ENCODE measurements around the gene GABRB1.
A peak's percentile ranks its signal among the peaks of the same experiment; 100 is the strongest.

The GABRB1 gene

GRCh38 chr4:47120783-47121182 lies 89.4 kb downstream of the GABRB1 start:
- Histone ChIP-seq H4K8ac (ENCODE audit: low read depth, low read length) (no peak overlapping the region), H3K4me1 (ENCODE audit: control insufficient read depth, low read depth, low read length) (no peaks in the 10 kb centered on the region), H3K36me3 (ENCODE audit: control insufficient read depth, insufficient read depth, low read length) (no peaks in the 10 kb centered on the region), H4K5ac (ENCODE audit: low read length) (no peak overlapping the region), H3K56ac (ENCODE audit: low read length) (no peak overlapping the region), H2BK5ac (ENCODE audit: low read length) (no peak overlapping the region), H3K4ac (ENCODE audit: low read depth, low read length) (no peak overlapping the region), H3K4me3 (ENCODE audit: low read length) (no peak overlapping the region), H3K9ac (ENCODE audit: low read length) (no peak overlapping the region), H3K79me2 (ENCODE audit: control insufficient read depth, insufficient read depth, low read length) (no peaks in the 10 kb centered on the region), H3K4me2 (ENCODE audit: low read length) (no peak overlapping the region), H3K18ac (ENCODE audit: low read length) (no peak overlapping the region), H3K27ac (ENCODE audit: low read depth, low read length) (no peak overlapping the region), H3K23ac (ENCODE audit: low read length) (no peak overlapping the region), H2AK5ac (ENCODE audit: low read length) (no peak overlapping the region), H3K79me1 (ENCODE audit: low read length) (no peaks in the 10 kb centered on the region), H2BK15ac (replicated peaks; ENCODE audit: low read depth) (no peak overlapping the region), H3K27me3 (ENCODE audit: insufficient read depth, low read length, poor library complexity) (no peaks in the 10 kb centered on the region), H2BK120ac (ENCODE audit: low read depth, low read length) (no peak overlapping the region)
- WGBS (ENCODE audit: extremely low coverage, insufficient coverage, low lambda C conversion rate) = no CpG with 5 or more reads among the region's 1 CpG
- DNase-seq = no peak

- H3K4me2 ChIP-seq (ENCODE audit: low read length) = no peak overlapping the region
- no peak overlapping the region for H2BK5ac ChIP-seq (ENCODE audit: low read length)
- no peak overlapping the region for H4K5ac ChIP-seq (ENCODE audit: low read length)
- H3K18ac ChIP-seq (ENCODE audit: low read length) = no peak overlapping the region
- no peak overlapping the region for H2BK120ac ChIP-seq (ENCODE audit: low read depth, low read length)
- no peak overlapping the region for H3K56ac ChIP-seq (ENCODE audit: low read length)
- WGBS (ENCODE audit: extremely low coverage, insufficient coverage, low lambda C conversion rate) = no CpG with 5 or more reads among the region's 4 CpGs
- H2BK15ac ChIP-seq (replicated peaks; ENCODE audit: low read depth) = no peak overlapping the region
- H3K4me1 ChIP-seq (ENCODE audit: control insufficient read depth, low read depth, low read length) = no peaks in the 10 kb centered on the region
- no peak overlapping the region for H3K4ac ChIP-seq (ENCODE audit: low read depth, low read length)
- H3K4me3 ChIP-seq (ENCODE audit: low read length) = no peak overlapping the region
- no peaks in the 10 kb centered on the region for H3K79me1 ChIP-seq (ENCODE audit: low read length)
- no peaks in the 10 kb centered on the region for H3K79me2 ChIP-seq (ENCODE audit: control insufficient read depth, insufficient read depth, low read length)
- no peaks in the 10 kb centered on the region for H3K36me3 ChIP-seq (ENCODE audit: control insufficient read depth, insufficient read depth, low read length)
- H2AK5ac ChIP-seq (ENCODE audit: low read length) = no peak overlapping the region
- H4K8ac ChIP-seq (ENCODE audit: low read depth, low read length) = no peak overlapping the region
- peak; percentile 88 for DNase-seq
- no peak overlapping the region for H3K27ac ChIP-seq (ENCODE audit: low read depth, low read length)
- no peak overlapping the region for H3K23ac ChIP-seq (ENCODE audit: low read length)
- H3K9ac ChIP-seq (ENCODE audit: low read length) = no peak overlapping the region
- no peaks in the 10 kb centered on the region for H3K27me3 ChIP-seq (ENCODE audit: insufficient read depth, low read length, poor library complexity)
These were observed 91.4 kb downstream of the GABRB1 start for GRCh38 chr4:47122592-47123291.

GRCh38 chr4:47128991-47129390 lies 97.6 kb downstream of the GABRB1 start:
- Histone ChIP-seq H3K27ac (ENCODE audit: low read depth, low read length) (no peak overlapping the region), H3K27me3 (ENCODE audit: insufficient read depth, low read length, poor library complexity) (no peaks in the 10 kb centered on the region), H3K4me2 (ENCODE audit: low read length) (no peak overlapping the region), H2BK120ac (ENCODE audit: low read depth, low read length) (no peak overlapping the region), H4K8ac (ENCODE audit: low read depth, low read length) (no peak overlapping the region), H3K9ac (ENCODE audit: low read length) (no peak overlapping the region), H3K18ac (ENCODE audit: low read length) (no peak overlapping the region), H2BK15ac (replicated peaks; ENCODE audit: low read depth) (no peak overlapping the region), H3K79me2 (ENCODE audit: control insufficient read depth, insufficient read depth, low read length) (no peaks in the 10 kb centered on the region), H3K4me3 (ENCODE audit: low read length) (no peak overlapping the region), H2AK5ac (ENCODE audit: low read length) (no peak overlapping the region), H3K56ac (ENCODE audit: low read length) (no peak overlapping the region), H4K5ac (ENCODE audit: low read length) (no peak overlapping the region), H3K4ac (ENCODE audit: low read depth, low read length) (no peak overlapping the region), H3K79me1 (ENCODE audit: low read length) (no peaks in the 10 kb centered on the region), H3K4me1 (ENCODE audit: control insufficient read depth, low read depth, low read length) (no peaks in the 10 kb centered on the region), H2BK5ac (ENCODE audit: low read length) (no peak overlapping the region), H3K36me3 (ENCODE audit: control insufficient read depth, insufficient read depth, low read length) (no peaks in the 10 kb centered on the region), H3K23ac (ENCODE audit: low read length) (no peak overlapping the region)
- DNase-seq = no peak
- WGBS (ENCODE audit: extremely low coverage, insufficient coverage, low lambda C conversion rate) = no CpG with 5 or more reads among the region's 1 CpG

GRCh38 chr4:47135210-47135609 lies 103.8 kb downstream of the GABRB1 start:
- no peak overlapping the region for H4K5ac ChIP-seq (ENCODE audit: low read length)
- no peak overlapping the region for H3K9ac ChIP-seq (ENCODE audit: low read length)
- H3K56ac ChIP-seq (ENCODE audit: low read length) = no peak overlapping the region
- no peak overlapping the region for H3K4me3 ChIP-seq (ENCODE audit: low read length)
- WGBS (ENCODE audit: extremely low coverage, insufficient coverage, low lambda C conversion rate) = no CpG with 5 or more reads among the region's 4 CpGs
- no peak overlapping the region for H3K4me2 ChIP-seq (ENCODE audit: low read length)
- no peaks in the 10 kb centered on the region for H3K79me1 ChIP-seq (ENCODE audit: low read length)
- H2BK120ac ChIP-seq (ENCODE audit: low read depth, low read length) = no peak overlapping the region
- no peak overlapping the region for H3K23ac ChIP-seq (ENCODE audit: low read length)
- no peak overlapping the region for H3K4ac ChIP-seq (ENCODE audit: low read depth, low read length)
- no peak overlapping the region for H4K8ac ChIP-seq (ENCODE audit: low read depth, low read length)
- H2AK5ac ChIP-seq (ENCODE audit: low read length) = no peak overlapping the region
- H2BK15ac ChIP-seq (replicated peaks; ENCODE audit: low read depth) = no peak overlapping the region
- no peak overlapping the region for H3K18ac ChIP-seq (ENCODE audit: low read length)
- no peaks in the 10 kb centered on the region for H3K4me1 ChIP-seq (ENCODE audit: control insufficient read depth, low read depth, low read length)
- no peaks in the 10 kb centered on the region for H3K27me3 ChIP-seq (ENCODE audit: insufficient read depth, low read length, poor library complexity)
- no peak overlapping the region for H3K27ac ChIP-seq (ENCODE audit: low read depth, low read length)
- H3K36me3 ChIP-seq (ENCODE audit: control insufficient read depth, insufficient read depth, low read length) = no peaks in the 10 kb centered on the region
- DNase-seq = no peak
- H3K79me2 ChIP-seq (ENCODE audit: control insufficient read depth, insufficient read depth, low read length) = no peaks in the 10 kb centered on the region
- H2BK5ac ChIP-seq (ENCODE audit: low read length) = no peak overlapping the region

DNA sequence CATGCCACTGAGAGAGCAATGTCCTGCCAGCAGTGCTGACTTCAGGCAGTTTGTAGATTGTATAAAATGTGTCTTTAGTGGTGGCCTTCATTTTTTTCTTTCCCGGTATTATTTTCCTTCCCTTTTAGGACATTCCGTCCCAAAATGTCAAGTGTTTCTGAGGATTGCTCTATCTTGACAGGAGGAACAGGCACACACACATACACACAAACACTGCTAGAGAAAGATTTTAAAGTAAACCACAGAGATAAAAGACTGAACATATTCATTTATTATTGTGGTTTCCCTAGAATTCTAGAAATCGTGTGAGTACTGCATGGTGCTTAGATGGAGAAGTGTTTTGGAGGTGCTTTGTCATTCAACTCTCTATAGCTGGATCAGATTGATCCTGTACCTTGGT lies 111.9 kb downstream of the GABRB1 start:
- no peak overlapping the region for H3K4me3 ChIP-seq (ENCODE audit: low read length)

GRCh38 chr4:47145630-47146029 lies 114.3 kb downstream of the GABRB1 start:
- Histone ChIP-seq H3K4ac (ENCODE audit: low read depth, low read length) (no peak overlapping the region), H2BK120ac (ENCODE audit: low read depth, low read length) (no peak overlapping the region), H3K4me3 (ENCODE audit: low read length) (no peak overlapping the region), H2BK5ac (ENCODE audit: low read length) (no peak overlapping the region), H3K36me3 (ENCODE audit: control insufficient read depth, insufficient read depth, low read length) (no peaks in the 10 kb centered on the region), H3K79me2 (ENCODE audit: control insufficient read depth, insufficient read depth, low read length) (no peaks in the 10 kb centered on the region), H2BK15ac (replicated peaks; ENCODE audit: low read depth) (no peak overlapping the region), H3K9ac (ENCODE audit: low read length) (no peak overlapping the region), H4K5ac (ENCODE audit: low read length) (no peak overlapping the region), H2AK5ac (ENCODE audit: low read length) (no peak overlapping the region), H3K23ac (ENCODE audit: low read length) (no peak overlapping the region), H3K56ac (ENCODE audit: low read length) (no peak overlapping the region), H3K4me2 (ENCODE audit: low read length) (no peak overlapping the region), H3K18ac (ENCODE audit: low read length) (no peak overlapping the region), H3K27me3 (ENCODE audit: insufficient read depth, low read length, poor library complexity) (no peaks in the 10 kb centered on the region), H3K79me1 (ENCODE audit: low read length) (no peaks in the 10 kb centered on the region), H4K8ac (ENCODE audit: low read depth, low read length) (no peak overlapping the region), H3K4me1 (ENCODE audit: control insufficient read depth, low read depth, low read length) (no peaks in the 10 kb centered on the region), H3K27ac (ENCODE audit: low read depth, low read length) (no peak overlapping the region)
- peak; percentile 55 for DNase-seq
- WGBS (ENCODE audit: extremely low coverage, insufficient coverage, low lambda C conversion rate) = no CpG with 5 or more reads among the region's 4 CpGs

More for the DNA sequence above, 111.9 kb downstream of the GABRB1 start:
- Histone ChIP-seq H3K4ac (ENCODE audit: low read depth, low read length) (no peak overlapping the region), H2BK120ac (ENCODE audit: low read depth, low read length) (no peak overlapping the region), H3K27me3 (ENCODE audit: insufficient read depth, low read length, poor library complexity) (no peaks in the 10 kb centered on the region), H3K23ac (ENCODE audit: low read length) (no peak overlapping the region), H4K5ac (ENCODE audit: low read length) (no peak overlapping the region), H3K56ac (ENCODE audit: low read length) (no peak overlapping the region), H2BK5ac (ENCODE audit: low read length) (no peak overlapping the region), H3K4me1 (ENCODE audit: control insufficient read depth, low read depth, low read length) (no peaks in the 10 kb centered on the region), H2BK15ac (replicated peaks; ENCODE audit: low read depth) (no peak overlapping the region), H3K9ac (ENCODE audit: low read length) (no peak overlapping the region), H3K27ac (ENCODE audit: low read depth, low read length) (no peak overlapping the region), H3K18ac (ENCODE audit: low read length) (no peak overlapping the region), H4K8ac (ENCODE audit: low read depth, low read length) (no peak overlapping the region), H3K79me2 (ENCODE audit: control insufficient read depth, insufficient read depth, low read length) (no peaks in the 10 kb centered on the region), H3K36me3 (ENCODE audit: control insufficient read depth, insufficient read depth, low read length) (no peaks in the 10 kb centered on the region), H3K4me2 (ENCODE audit: low read length) (no peak overlapping the region), H2AK5ac (ENCODE audit: low read length) (no peak overlapping the region), H3K79me1 (ENCODE audit: low read length) (no peaks in the 10 kb centered on the region)
- no peak for DNase-seq
- no CpG with 5 or more reads among the region's 3 CpGs for WGBS (ENCODE audit: extremely low coverage, insufficient coverage, low lambda C conversion rate)

Measured in mesendoderm (in vitro differentiated cells).